Neural progenitor cell (in vitro differentiated cells): ENCODE data around the gene ICE1.
"Not testable (repeated sequence)": the region's sequence is repeated elsewhere in the genome, so short reads cannot be mapped to it uniquely, and the experiment has no call there.

Experiments used
- EZH2 ChIP-seq: fragments of 200-600 bp; sonication (generic); IDR thresholded peaks from 2 replicates; pipeline ENCODE4 v1.6.1; 2017; ENCODE audit warnings: antibody characterized with exemption, mild to moderate bottlenecking, moderate library complexity
- EZH2phosphoT487 ChIP-seq: fragments of 200-600 bp; sonication (generic); IDR thresholded peaks from 2 replicates; pipeline ENCODE4 v1.6.1; 2017; ENCODE audit warnings: antibody characterized with exemption
- TF ChIP-seq, protein P1 (sequence below): fragments of 200-600 bp; sonication (generic); IDR thresholded peaks from 2 replicates; pipeline ENCODE4 v1.5.1; 2017; ENCODE audit warnings: antibody characterized with exemption, mild to moderate bottlenecking

GRCh38 chr5:5492934-5493271 is 70.4 kb downstream of the ICE1 start:
- not testable (repeated sequence) for TF ChIP-seq EZH2phosphoT487, EZH2
- TF ChIP-seq, protein P1, sequence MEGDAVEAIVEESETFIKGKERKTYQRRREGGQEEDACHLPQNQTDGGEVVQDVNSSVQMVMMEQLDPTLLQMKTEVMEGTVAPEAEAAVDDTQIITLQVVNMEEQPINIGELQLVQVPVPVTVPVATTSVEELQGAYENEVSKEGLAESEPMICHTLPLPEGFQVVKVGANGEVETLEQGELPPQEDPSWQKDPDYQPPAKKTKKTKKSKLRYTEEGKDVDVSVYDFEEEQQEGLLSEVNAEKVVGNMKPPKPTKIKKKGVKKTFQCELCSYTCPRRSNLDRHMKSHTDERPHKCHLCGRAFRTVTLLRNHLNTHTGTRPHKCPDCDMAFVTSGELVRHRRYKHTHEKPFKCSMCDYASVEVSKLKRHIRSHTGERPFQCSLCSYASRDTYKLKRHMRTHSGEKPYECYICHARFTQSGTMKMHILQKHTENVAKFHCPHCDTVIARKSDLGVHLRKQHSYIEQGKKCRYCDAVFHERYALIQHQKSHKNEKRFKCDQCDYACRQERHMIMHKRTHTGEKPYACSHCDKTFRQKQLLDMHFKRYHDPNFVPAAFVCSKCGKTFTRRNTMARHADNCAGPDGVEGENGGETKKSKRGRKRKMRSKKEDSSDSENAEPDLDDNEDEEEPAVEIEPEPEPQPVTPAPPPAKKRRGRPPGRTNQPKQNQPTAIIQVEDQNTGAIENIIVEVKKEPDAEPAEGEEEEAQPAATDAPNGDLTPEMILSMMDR = not testable (repeated sequence)
